Measurements from ENCODE around the gene PSMB11. TPM values are rescaled to one million over a fixed set of nuclear protein-coding genes. Genes with fewer than 3 reads are reported as not detected.

Gene PSMB11
- total RNA-seq, 1 donor from 2014 or later = not detected

DNA sequence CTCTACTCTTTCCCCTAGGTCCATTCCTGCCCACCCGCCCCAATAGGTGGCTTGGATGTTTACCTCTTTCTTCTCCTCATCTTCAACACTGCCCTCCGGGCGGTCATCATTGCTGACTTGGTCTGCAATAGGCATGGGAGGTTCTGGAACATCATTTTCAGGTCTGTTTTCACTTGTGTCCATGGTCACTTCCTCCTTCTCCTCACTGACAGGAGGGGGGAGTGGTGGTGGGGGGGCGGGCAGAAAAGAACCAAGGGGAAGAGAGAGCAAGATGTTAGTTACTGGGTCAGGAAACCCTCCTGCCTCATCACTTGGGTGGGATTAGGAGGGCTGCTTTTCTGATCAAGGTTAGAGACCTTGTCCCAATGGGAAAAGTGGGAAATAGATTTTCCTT is 27.4 kb downstream of the PSMB11 start:
- H3K36me3 ChIP-seq (ENCODE audit: control insufficient read depth in 3 of 3, insufficient read depth in 3 of 3, low read length in 3 of 3) = peaks cover 38 to 53% (median 39%) of the 10 kb centered on the region in 3 donors
- H3K9me3 ChIP-seq (ENCODE audit: control insufficient read depth in 3 of 3, low read length in 3 of 3) = no peaks in the 10 kb centered on the region
- H3K9ac ChIP-seq (ENCODE audit: low read depth in 1 of 3, low read length in 3 of 3) = peak overlapping the region in 1 of 3 donors; percentile 10
- H3K4me1 ChIP-seq (ENCODE audit: control insufficient read depth in 3 of 3, insufficient read depth in 3 of 3, low read length in 3 of 3) = peaks cover 24 to 47% (median 37%) of the 10 kb centered on the region in 3 donors
- H3K4me3 ChIP-seq (ENCODE audit: low read length in 3 of 3) = no peak overlapping the region
- H3K27ac ChIP-seq (ENCODE audit: low read depth, low read length) = peak overlapping the region; percentile 6
- no peaks in the 10 kb centered on the region for H3K27me3 ChIP-seq (ENCODE audit: control insufficient read depth in 3 of 3, insufficient read depth in 3 of 3, low read length in 3 of 3)

DNA sequence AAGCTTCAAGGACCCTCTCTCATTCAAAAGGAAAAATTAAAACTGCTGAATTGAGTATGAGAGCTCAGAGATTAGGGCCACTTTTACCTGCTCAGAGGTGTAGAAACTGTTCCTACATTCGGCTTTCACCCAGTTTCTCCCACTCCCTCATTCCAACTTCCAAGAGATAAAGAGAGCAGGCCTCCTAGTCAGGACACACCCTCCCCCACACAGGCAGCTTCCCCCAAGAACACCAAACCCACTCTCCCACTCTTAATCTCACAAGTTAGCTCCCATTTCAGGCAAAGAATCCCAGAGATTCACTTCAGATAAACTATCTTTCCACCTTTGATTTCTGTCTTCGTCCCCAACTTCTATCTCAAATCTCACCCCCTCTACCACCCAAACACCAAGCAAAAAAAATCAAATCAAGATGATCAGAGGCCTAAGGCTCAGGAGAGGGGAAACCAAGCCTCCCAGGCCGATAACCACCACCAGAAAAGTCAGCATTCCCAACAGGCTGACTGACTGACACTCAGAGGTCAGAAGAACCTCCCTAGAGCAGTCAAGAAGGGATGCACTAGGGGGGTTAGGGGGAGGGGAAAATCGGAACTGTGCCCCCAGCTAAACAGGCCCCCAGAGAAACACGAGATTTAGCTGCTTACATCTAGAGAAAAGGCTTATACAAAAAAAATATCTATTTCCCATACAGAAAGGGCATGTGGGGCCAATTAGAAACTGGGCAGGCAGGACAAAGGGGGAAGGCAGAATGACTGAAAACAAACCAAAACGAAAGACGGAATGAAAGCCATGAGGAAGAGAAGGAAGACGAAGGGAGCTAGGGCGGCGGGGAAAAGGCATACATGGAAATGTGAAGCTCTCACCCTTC is 28.5 kb downstream of the PSMB11 start:
- peak overlapping the region; percentile 91 for H3K9ac ChIP-seq (ENCODE audit: low read depth in 1 of 3, low read length in 3 of 3)
- H3K27me3 ChIP-seq (ENCODE audit: control insufficient read depth in 3 of 3, insufficient read depth in 3 of 3, low read length in 3 of 3) = no peaks in the 10 kb centered on the region
- peaks cover 24 to 47% (median 37%) of the 10 kb centered on the region in 3 donors for H3K4me1 ChIP-seq (ENCODE audit: control insufficient read depth in 3 of 3, insufficient read depth in 3 of 3, low read length in 3 of 3)
- peaks cover 35 to 52% (median 43%) of the 10 kb centered on the region in 3 donors for H3K36me3 ChIP-seq (ENCODE audit: control insufficient read depth in 3 of 3, insufficient read depth in 3 of 3, low read length in 3 of 3)
- H3K4me3 ChIP-seq (ENCODE audit: low read length in 3 of 3) = peak overlapping the region; percentile 87 to 94 (median 90)
- no peaks in the 10 kb centered on the region for H3K9me3 ChIP-seq (ENCODE audit: control insufficient read depth in 3 of 3, low read length in 3 of 3)
- H3K27ac ChIP-seq (ENCODE audit: low read depth, low read length) = peak overlapping the region; percentile 76

DNA sequence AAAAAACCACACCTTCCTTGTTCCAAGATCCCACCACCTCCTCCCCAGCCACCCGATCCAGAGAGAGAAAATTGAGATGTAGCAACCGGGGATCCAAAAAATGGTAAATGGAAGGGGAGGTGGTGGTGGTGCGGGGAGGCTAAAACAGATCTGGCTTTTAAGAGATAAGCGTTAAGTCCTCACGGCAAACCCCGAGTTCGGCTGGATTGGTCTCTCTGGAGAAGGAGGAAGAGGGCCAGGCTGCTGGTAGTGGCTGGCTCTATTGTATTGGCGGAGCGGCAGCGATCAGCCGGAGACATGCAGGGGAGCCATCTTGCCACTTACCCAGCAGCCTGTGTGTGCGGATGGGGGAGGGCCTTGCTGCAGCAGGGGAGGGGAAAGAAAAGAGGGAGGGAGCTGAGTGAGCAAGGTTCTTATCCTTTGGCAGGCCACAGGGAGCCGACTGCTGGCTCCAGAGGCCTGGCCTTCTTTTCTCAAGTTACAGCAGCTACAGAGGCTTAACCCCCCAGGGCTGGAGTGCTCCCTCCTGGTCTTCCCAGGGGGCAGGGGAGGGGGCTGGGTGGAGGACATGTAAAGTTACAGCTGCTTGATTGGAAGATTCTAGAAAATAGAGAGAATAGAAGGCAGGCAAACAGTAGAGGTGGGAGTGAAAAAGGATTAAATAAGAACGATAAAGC is 29.4 kb downstream of the PSMB11 start:
- Histone ChIP-seq H3K9me3 (ENCODE audit: control insufficient read depth in 3 of 3, low read length in 3 of 3) (no peaks in the 10 kb centered on the region), H3K4me3 (ENCODE audit: low read length in 3 of 3) (peak overlapping the region; percentile 87 to 94 (median 90)), H3K27me3 (ENCODE audit: control insufficient read depth in 3 of 3, insufficient read depth in 3 of 3, low read length in 3 of 3) (no peaks in the 10 kb centered on the region), H3K36me3 (ENCODE audit: control insufficient read depth in 3 of 3, insufficient read depth in 3 of 3, low read length in 3 of 3) (peaks cover 36 to 49% (median 40%) of the 10 kb centered on the region in 3 donors), H3K27ac (ENCODE audit: low read depth, low read length) (peak overlapping the region; percentile 76), H3K4me1 (ENCODE audit: control insufficient read depth in 3 of 3, insufficient read depth in 3 of 3, low read length in 3 of 3) (peaks cover 24 to 47% (median 37%) of the 10 kb centered on the region in 3 donors), H3K9ac (ENCODE audit: low read depth in 1 of 3, low read length in 3 of 3) (peak overlapping the region; percentile 91)

DNA sequence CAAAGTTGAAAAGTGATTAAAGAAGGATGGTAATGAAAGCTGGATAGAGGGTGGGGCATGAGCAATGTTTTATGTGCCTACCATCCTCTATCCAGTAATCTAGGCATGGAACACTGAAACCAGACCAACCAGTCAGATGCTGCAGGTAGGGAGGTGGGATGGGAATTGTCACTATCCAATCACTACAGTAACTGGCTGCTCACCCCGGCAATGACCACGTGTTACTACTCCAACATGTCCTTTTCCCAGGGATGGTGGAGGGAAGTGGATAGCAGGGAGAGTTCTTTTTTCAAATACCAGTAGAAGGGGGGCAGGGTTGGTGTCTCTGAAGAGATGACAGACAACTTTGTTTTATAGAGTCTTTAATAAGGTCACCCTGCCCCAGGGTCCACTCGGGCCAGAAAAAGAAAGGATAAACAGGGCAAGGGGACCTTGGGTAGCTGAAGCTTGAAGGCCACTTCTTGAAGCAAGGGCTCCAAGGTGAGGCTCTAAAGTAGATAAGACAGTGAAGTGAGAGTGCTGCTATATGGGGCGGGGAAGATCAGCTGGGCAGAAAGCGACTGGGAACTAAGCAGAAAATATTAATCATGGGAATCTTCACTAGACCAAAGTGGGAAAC is 30.0 kb downstream of the PSMB11 start:
- peak overlapping the region; percentile 91 for H3K9ac ChIP-seq (ENCODE audit: low read depth in 1 of 3, low read length in 3 of 3)

DNA sequence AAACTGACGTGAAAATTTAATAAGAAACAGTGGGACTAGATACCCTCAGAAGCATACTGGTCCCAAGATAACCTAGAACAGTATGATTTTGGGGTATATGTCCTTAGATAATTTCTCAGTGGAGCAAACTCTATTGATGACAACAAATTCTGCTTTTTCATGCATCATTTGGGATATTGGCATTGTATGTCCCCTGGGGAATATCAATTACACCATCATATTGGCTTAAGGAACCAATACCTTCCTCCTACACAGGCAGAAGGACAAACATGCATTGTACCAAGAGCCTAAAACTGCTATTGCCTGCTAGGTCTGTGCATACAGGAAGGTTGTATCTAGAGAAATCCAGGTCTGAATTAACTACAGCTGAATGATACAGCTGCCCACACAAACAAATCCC is 32.9 kb downstream of the PSMB11 start:
- H3K4me1 ChIP-seq (ENCODE audit: control insufficient read depth in 3 of 3, insufficient read depth in 3 of 3, low read length in 3 of 3) = peaks cover 30 to 46% (median 36%) of the 10 kb centered on the region in 3 donors
- H3K27ac ChIP-seq (ENCODE audit: low read depth, low read length) = no peak overlapping the region
- H3K9me3 ChIP-seq (ENCODE audit: control insufficient read depth in 3 of 3, low read length in 3 of 3) = no peaks in the 10 kb centered on the region
- H3K4me3 ChIP-seq (ENCODE audit: low read length in 3 of 3) = no peak overlapping the region
- H3K27me3 ChIP-seq (ENCODE audit: control insufficient read depth in 3 of 3, insufficient read depth in 3 of 3, low read length in 3 of 3) = no peaks in the 10 kb centered on the region
- peaks cover 40 to 58% (median 54%) of the 10 kb centered on the region in 3 donors for H3K36me3 ChIP-seq (ENCODE audit: control insufficient read depth in 3 of 3, insufficient read depth in 3 of 3, low read length in 3 of 3)
- no peak overlapping the region for H3K9ac ChIP-seq (ENCODE audit: low read depth in 1 of 3, low read length in 3 of 3)

More for the DNA sequence above, 30.0 kb downstream of the PSMB11 start:
- Histone ChIP-seq H3K27ac (ENCODE audit: low read depth, low read length) (peak overlapping the region; percentile 76), H3K9me3 (ENCODE audit: control insufficient read depth in 3 of 3, low read length in 3 of 3) (no peaks in the 10 kb centered on the region), H3K36me3 (ENCODE audit: control insufficient read depth in 3 of 3, insufficient read depth in 3 of 3, low read length in 3 of 3) (peaks cover 33 to 49% (median 42%) of the 10 kb centered on the region in 3 donors), H3K27me3 (ENCODE audit: control insufficient read depth in 3 of 3, insufficient read depth in 3 of 3, low read length in 3 of 3) (no peaks in the 10 kb centered on the region), H3K4me3 (ENCODE audit: low read length in 3 of 3) (peak overlapping the region; percentile 87 to 94 (median 90)), H3K4me1 (ENCODE audit: control insufficient read depth in 3 of 3, insufficient read depth in 3 of 3, low read length in 3 of 3) (peaks cover 24 to 47% (median 37%) of the 10 kb centered on the region in 3 donors)

DNA sequence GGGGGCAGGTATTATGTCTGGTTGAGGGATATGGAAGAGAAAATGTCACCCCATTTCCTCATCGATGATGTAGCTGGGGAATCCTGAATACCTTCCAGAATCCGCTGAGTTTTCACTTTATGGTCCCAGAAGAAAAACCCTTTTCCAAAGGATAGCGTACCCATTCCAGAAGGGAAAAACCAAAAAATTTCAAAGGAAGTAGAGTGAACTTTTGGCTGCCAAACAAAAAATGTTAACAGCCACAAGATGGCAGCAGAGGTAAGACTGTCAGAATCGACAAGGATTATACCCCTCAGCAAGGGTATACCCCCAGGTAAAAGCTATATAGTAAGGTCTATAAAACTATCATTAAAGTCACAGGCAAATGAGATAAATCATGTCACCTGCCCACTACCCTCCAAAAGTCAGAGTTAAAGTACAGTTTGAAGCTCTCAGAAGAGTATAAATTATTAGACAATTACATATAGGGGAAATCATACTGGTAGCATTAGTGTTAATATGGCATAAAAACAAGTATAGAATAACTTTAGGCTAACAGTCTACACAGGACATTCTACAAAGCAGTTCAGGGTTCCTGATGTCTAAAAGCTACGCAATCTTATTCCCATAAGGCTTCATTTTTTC is 34.9 kb downstream of the PSMB11 start:
- no peak overlapping the region for H3K4me3 ChIP-seq (ENCODE audit: low read length in 3 of 3)
- H3K36me3 ChIP-seq (ENCODE audit: control insufficient read depth in 3 of 3, insufficient read depth in 3 of 3, low read length in 3 of 3) = peaks cover 55 to 74% (median 74%) of the 10 kb centered on the region in 3 donors
- H3K27ac ChIP-seq (ENCODE audit: low read depth, low read length) = no peak overlapping the region
- H3K9me3 ChIP-seq (ENCODE audit: control insufficient read depth in 3 of 3, low read length in 3 of 3) = no peaks in the 10 kb centered on the region
- peaks cover 19 to 28% (median 21%) of the 10 kb centered on the region in 3 donors for H3K4me1 ChIP-seq (ENCODE audit: control insufficient read depth in 3 of 3, insufficient read depth in 3 of 3, low read length in 3 of 3)
- no peaks in the 10 kb centered on the region for H3K27me3 ChIP-seq (ENCODE audit: control insufficient read depth in 3 of 3, insufficient read depth in 3 of 3, low read length in 3 of 3)
- no peak overlapping the region for H3K9ac ChIP-seq (ENCODE audit: low read depth in 1 of 3, low read length in 3 of 3)

DNA sequence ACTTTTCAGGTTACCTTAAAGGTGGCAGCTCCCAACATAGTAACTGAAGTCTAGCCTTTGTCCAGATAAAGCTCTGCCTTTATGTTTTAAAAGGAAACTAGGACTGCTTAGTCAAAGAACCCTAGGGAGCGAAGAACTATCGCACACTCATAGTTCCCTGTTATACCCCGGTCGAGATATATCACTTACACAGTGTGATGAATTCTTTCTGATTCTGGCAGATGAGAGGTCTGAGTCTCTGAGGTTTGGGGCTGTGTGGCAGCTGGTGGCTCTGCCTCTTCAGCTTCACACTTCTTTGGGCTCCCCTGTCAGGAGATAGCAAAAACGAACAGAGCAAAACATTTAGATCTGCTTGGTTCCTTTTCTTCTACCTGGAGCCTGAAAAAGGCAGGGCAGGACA is 36.0 kb downstream of the PSMB11 start:
- Histone ChIP-seq H3K9ac (ENCODE audit: low read depth in 1 of 3, low read length in 3 of 3) (peak overlapping the region in 1 of 3 donors; percentile 17), H3K27me3 (ENCODE audit: control insufficient read depth in 3 of 3, insufficient read depth in 3 of 3, low read length in 3 of 3) (no peaks in the 10 kb centered on the region), H3K9me3 (ENCODE audit: control insufficient read depth in 3 of 3, low read length in 3 of 3) (no peaks in the 10 kb centered on the region), H3K36me3 (ENCODE audit: control insufficient read depth in 3 of 3, insufficient read depth in 3 of 3, low read length in 3 of 3) (peaks cover 57 to 75% (median 69%) of the 10 kb centered on the region in 3 donors), H3K4me3 (ENCODE audit: low read length in 3 of 3) (no peak overlapping the region), H3K27ac (ENCODE audit: low read depth, low read length) (peak overlapping the region; percentile 61), H3K4me1 (ENCODE audit: control insufficient read depth in 3 of 3, insufficient read depth in 3 of 3, low read length in 3 of 3) (peaks cover 9 to 17% (median 11%) of the 10 kb centered on the region in 3 donors)

DNA sequence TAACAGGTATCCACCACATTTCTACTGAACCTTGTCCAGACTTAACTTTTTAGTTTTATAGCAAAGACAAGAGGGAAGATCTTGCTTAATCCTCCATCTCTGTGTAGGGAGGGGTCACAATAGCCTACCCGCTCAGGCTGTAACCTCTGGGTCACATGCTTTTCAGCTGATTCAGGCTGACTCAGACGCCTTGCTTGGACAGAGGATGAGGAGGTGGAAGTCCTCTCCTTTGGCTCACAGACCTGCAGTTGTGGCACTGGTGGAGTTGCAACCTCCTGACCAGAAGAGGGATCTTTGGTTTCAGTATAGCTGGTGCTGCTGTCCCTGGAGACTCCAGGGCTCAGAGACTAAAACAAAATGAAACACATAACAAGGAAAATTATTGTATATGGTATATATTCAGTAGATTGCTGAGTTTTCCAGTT is 36.7 kb downstream of the PSMB11 start:
- Histone ChIP-seq H3K4me1 (ENCODE audit: control insufficient read depth in 3 of 3, insufficient read depth in 3 of 3, low read length in 3 of 3) (peaks cover 8 to 16% (median 10%) of the 10 kb centered on the region in 3 donors), H3K4me3 (ENCODE audit: low read length in 3 of 3) (no peak overlapping the region), H3K27me3 (ENCODE audit: control insufficient read depth in 3 of 3, insufficient read depth in 3 of 3, low read length in 3 of 3) (no peaks in the 10 kb centered on the region), H3K27ac (ENCODE audit: low read depth, low read length) (peak overlapping the region; percentile 61), H3K36me3 (ENCODE audit: control insufficient read depth in 3 of 3, insufficient read depth in 3 of 3, low read length in 3 of 3) (peaks cover 54 to 76% (median 69%) of the 10 kb centered on the region in 3 donors), H3K9me3 (ENCODE audit: control insufficient read depth in 3 of 3, low read length in 3 of 3) (no peaks in the 10 kb centered on the region), H3K9ac (ENCODE audit: low read depth in 1 of 3, low read length in 3 of 3) (peak overlapping the region; percentile 3 to 23 (median 10))

DNA sequence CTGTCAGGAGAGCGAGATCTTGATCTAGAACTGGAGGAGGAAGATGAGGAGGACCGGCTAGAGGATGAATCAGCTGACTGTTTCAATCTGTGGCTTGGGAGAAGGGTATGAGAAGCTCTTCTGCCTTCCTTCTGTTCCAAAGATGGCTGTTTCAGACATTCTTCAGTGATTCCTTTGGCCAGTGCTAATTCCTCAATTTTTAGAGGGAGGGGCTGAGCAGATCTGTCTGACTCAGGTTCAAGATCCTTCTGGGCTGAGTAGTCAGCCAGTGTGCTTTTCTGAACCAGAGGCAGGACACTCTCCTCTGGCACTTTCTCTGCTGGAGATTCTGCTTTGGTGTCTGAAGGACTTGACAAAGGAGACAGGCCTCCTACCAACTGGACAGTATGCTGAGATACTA is 37.7 kb downstream of the PSMB11 start:
- Histone ChIP-seq H3K9ac (ENCODE audit: low read depth in 1 of 3, low read length in 3 of 3) (no peak overlapping the region), H3K27ac (ENCODE audit: low read depth, low read length) (peak overlapping the region; percentile 61)

More for the DNA sequence above, 37.7 kb downstream of the PSMB11 start:
- H3K9me3 ChIP-seq (ENCODE audit: control insufficient read depth in 3 of 3, low read length in 3 of 3) = no peaks in the 10 kb centered on the region
- peaks cover 54 to 72% (median 64%) of the 10 kb centered on the region in 3 donors for H3K36me3 ChIP-seq (ENCODE audit: control insufficient read depth in 3 of 3, insufficient read depth in 3 of 3, low read length in 3 of 3)
- H3K4me3 ChIP-seq (ENCODE audit: low read length in 3 of 3) = no peak overlapping the region
- H3K4me1 ChIP-seq (ENCODE audit: control insufficient read depth in 3 of 3, insufficient read depth in 3 of 3, low read length in 3 of 3) = peaks cover 8 to 16% (median 10%) of the 10 kb centered on the region in 3 donors
- H3K27me3 ChIP-seq (ENCODE audit: control insufficient read depth in 3 of 3, insufficient read depth in 3 of 3, low read length in 3 of 3) = no peaks in the 10 kb centered on the region

Measured in skeletal muscle tissue (tissue), 4 donors.